Epithelial cell of esophagus (primary cell): ENCODE measurements around the gene ZBTB39.
A peak's percentile ranks its signal among the peaks of the same experiment; 100 is the strongest.
"Not testable (repeated sequence)": the region's sequence is repeated elsewhere in the genome, so short reads cannot be mapped to it uniquely, and the experiment has no call there.

Experiments
- DNase-seq: peaks from one replicate; pipeline ENCODE4 v3.0.0; 2010; ENCODE audit warnings: low read depth
- H3K4me3 ChIP-seq: 2 replicates; pipeline ENCODE4 v1.5.1; 2011; ENCODE audit warnings: mild to moderate bottlenecking, low read length, control low read depth
- CTCF ChIP-seq: IDR thresholded peaks from 2 replicates; pipeline ENCODE4 v1.5.1; 2011; ENCODE audit warnings: low read depth, mild to moderate bottlenecking, low read length, control low read depth, inconsistent platforms; ENCODE audit not compliant: insufficient read depth; ENCODE audit errors: missing control alignments

ZBTB39 gene

GRCh38 chr12:57018906-57019305, 12.6 kb upstream of the ZBTB39 start:
- no peak for DNase-seq
- H3K4me3 ChIP-seq: no peak overlapping the region
- no peak for TF ChIP-seq CTCF

- H3K4me3 ChIP-seq, DNase-seq: not testable (repeated sequence)
Measured at GRCh38 chr12:57018353-57018752, 12.0 kb upstream of the ZBTB39 start.

GRCh38 chr12:57016348-57016747, 10.0 kb upstream of the ZBTB39 start, which contains the start of gene TAC3:
TAC3 (minus strand) TSS chr12:57016529; CDS start chr12:57015797, 732 bp downstream.
- H3K4me3 ChIP-seq: no peak within 1 kb of the TSS
- TF ChIP-seq CTCF: no peak
- DNase-seq: no peak

- no peak for DNase-seq
- TF ChIP-seq CTCF: no peak
- H3K4me3 ChIP-seq: no peak overlapping the region
Measured at GRCh38 chr12:57012600-57013465, 6.5 kb upstream of the ZBTB39 start.

GRCh38 chr12:57011438-57012424, 5.4 kb upstream of the ZBTB39 start:
- DNase-seq: peak; percentile 28
- no peak for TF ChIP-seq CTCF
- H3K4me3 ChIP-seq: no peak overlapping the region

- no peak for DNase-seq
- H3K4me3 ChIP-seq: no peak overlapping the region
- TF ChIP-seq CTCF: no peak
Measured at GRCh38 chr12:57010627-57011247, 4.4 kb upstream of the ZBTB39 start.

GRCh38 chr12:57009949-57010626, 3.7 kb upstream of the ZBTB39 start:
- no peak for TF ChIP-seq CTCF
- H3K4me3 ChIP-seq: no peak overlapping the region
- no peak for DNase-seq
